Fibroblast of skin of scalp (primary cell): Measurements from ENCODE around the gene FLNB.

Source experiments
- DNase-seq: peaks from one replicate; pipeline ENCODE4 v3.0.0-alpha.2; 2013

FLNB gene

DNA sequence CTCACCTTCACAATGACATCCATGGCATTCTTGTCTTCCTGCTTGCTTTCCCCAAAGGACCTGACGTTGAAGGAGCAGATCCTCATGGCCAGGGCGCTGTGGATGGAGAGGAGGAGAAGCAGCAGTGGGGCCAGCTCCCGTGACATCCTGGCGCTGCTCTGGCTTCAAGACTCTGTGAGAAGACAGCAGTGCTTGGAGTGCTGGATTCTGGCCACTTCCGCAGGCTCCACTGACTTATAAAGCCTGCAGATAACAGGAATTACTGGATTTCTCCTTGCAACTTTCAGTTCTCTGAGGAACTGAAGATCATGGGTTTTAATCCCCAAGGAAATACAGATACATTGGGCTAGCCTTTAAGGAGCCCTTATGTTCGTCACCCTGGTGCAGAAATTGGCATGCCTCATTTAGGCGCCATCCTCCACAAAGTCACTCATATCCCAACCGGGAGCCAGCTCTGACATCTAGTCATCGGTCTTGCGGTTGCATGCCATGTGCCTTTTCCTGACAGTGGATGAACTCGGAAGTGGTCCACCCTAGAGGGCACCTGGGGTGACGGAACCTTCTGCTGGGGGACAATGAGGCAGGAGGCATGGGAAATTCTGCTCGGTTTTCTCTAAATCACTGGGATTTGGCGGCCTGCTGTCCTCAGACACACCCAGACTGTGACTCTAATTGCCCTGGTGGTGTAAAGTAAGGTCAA, 202.7 kb downstream of the FLNB start, which contains the start of gene DNASE1L3:
TSS of gene DNASE1L3 (minus strand) at position 212 of the 700 bp plus-strand sequence. CDS start at position 146, 66 bp downstream.
- no peak for DNase-seq

DNA sequence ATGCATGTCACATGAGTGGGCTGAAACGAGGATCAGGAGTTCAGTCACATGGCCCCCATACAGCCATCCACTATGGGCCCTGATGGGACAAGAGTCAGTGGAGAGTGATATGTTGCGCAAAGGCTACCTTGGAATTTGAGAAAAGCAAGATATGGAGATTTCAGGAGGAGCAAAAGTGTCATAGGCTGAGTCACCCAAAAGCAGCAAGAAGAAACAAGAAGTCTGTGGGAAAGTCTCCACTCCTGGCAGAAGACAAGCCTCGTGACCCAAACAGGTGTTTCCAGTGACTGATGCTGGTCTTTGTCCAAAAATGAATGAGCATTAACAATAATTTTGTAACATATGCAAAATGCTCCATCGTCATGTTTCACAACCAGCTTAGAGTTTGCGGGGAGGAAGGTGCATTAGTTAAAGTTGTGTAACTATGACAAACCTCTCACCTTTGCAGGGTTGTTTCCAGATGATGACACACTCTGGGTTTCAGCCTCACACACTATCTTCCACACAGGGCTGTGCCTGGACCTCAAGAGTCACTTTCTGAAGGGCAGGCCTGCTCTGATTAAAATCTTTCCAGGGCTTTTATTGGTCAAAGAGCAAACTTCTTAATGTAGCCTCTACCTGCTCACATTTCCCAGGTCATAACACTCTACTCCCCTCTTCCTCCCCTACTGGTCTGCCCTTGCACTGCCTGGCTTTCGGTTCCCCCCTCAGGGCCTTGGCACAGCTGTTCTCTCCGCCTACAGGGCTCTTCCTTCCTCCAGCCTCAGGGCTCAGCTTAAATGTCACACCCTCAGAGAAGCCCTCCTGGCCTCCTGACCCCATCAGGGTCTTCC, 206.5 kb downstream of the FLNB start:
- peak; percentile 10 for DNase-seq

DNA sequence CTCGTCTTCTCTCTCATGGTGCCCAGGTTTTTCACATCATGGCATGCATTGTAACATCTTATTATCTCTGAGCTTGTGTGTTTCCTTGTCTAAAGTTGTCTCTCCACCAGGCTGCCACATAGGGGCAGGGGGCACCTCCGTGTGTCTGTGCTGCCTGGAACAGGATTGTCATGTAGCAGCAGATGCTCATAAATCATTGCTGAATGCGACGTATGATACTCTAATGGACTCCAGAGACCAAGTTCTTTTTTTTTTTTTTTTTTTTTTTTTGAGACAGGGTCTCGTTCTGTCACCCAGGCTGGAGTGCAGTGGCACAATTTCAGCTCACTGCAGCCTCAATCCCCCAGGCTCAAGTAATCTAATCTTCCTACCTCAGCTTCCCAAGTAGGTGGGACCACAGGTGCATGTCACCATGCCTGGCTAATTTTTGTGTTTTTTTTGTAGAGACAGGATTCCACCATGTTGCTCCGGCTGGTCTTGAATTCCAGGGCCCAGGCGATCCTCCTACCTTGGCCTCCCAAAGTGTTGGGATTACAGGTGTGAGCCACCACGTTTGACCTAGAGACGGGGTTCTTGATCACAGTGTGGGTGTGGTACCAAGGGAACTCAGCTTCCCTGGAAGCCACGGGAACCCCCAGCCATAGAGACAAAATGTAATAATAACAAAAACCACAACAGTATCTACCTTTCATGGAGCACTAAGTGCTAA, 207.2 kb downstream of the FLNB start:
- DNase-seq = no peak

- DNase-seq = no peak
Measured at GRCh38 chr3:58216496-58217195, 208.4 kb downstream of the FLNB start.

GRCh38 chr3:58217209-58217811, 209.1 kb downstream of the FLNB start:
- DNase-seq = peak; percentile 59

DNA sequence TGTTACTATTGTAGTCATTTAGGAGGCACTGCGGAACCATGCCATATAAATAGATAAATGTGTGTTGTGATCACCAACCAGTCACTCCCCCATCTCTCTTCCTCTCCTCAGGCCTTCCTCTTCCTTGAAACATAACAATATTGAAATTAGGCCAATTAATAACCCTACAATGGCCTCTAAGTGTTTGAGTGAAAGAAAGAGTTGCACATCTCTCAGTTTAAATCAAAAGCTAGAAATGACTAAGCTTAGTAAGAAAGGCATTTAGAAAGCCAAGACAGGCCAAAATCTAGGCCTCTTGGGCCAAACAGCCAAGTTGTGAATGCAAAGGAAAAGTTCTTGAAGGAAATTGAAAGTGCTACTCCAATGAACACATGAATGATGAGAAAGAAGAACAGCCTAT, 210.7 kb downstream of the FLNB start:
- DNase-seq = no peak
